OCI-LY1 (cell line): ENCODE measurements around the gene MYO16.

Experiments used
- EZH2 ChIP-seq: fragments of 200-600 bp; sonication (generic), shearing (Covaris generic); IDR thresholded peaks from 2 replicates; pipeline ENCODE4 v1.8.0; 2017; ENCODE audit warnings: borderline replicate concordance, mixed run types, mild to moderate bottlenecking, antibody characterized with exemption, low read length, moderate library complexity, mixed read lengths
- TF ChIP-seq, protein P1 (sequence below): fragments of 200-600 bp; sonication (generic), shearing (Covaris generic); IDR thresholded peaks from 2 replicates; pipeline ENCODE4 v1.5.1; 2017; ENCODE audit warnings: mild to moderate bottlenecking, antibody characterized with exemption, low read length, moderate library complexity, mixed read lengths

- TF ChIP-seq, protein P1, sequence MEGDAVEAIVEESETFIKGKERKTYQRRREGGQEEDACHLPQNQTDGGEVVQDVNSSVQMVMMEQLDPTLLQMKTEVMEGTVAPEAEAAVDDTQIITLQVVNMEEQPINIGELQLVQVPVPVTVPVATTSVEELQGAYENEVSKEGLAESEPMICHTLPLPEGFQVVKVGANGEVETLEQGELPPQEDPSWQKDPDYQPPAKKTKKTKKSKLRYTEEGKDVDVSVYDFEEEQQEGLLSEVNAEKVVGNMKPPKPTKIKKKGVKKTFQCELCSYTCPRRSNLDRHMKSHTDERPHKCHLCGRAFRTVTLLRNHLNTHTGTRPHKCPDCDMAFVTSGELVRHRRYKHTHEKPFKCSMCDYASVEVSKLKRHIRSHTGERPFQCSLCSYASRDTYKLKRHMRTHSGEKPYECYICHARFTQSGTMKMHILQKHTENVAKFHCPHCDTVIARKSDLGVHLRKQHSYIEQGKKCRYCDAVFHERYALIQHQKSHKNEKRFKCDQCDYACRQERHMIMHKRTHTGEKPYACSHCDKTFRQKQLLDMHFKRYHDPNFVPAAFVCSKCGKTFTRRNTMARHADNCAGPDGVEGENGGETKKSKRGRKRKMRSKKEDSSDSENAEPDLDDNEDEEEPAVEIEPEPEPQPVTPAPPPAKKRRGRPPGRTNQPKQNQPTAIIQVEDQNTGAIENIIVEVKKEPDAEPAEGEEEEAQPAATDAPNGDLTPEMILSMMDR: no peak
- no peak for TF ChIP-seq EZH2
Measured at GRCh38 chr13:108786456-108787200, 157.2 kb downstream of the MYO16 start.
